ENCODE data around the gene MUC20. TPM values are rescaled to one million over a fixed set of nuclear protein-coding genes. Genes with fewer than 3 reads are reported as not detected.
"Not testable (repeated sequence)": the region's sequence is repeated elsewhere in the genome, so short reads cannot be mapped to it uniquely, and the experiment has no call there.

The MUC20 gene
- polyA plus RNA-seq, 1 donor (not counting 4 experiments of a cell fraction or from before 2014, with no cell fraction given) = 0.21 TPM

DNA sequence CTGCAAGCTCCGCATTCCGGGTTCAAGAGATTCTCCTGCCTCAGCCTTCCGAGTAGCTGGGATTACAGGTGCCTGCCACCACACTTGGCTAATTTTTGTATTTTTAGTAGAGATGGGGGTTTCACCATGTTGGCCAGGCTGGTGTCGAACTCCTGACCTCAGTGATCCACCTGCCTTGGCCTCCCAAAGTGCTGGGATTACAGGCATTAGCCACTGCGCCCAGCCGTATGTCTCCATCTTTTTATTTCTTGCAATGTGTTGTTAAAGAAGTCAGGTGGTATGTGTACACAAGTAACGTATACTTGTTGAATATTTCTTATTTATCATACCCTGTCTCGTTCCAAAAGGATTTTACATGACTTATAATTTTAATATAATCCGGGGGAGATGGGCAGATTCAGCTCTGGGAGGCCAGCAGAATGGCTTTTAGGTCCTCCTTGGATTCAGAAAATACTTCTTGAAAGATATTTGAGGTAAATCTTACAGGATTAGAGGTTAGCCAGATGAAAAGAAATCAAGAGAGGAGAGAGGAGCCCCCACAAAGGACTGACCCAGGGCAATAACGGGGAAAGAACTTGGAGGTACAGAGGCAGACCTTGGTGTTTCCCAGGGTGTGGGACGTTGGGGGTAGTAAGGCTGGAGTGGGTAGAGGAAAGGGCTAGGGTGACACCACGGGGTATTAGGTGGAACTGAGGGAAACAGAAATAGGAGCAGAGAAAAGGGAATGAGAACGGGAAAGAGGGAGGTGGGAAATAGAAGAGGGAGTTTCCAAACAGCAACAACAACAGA lies 27.2 kb upstream of the MUC20 start:
- Histone ChIP-seq H2AFZ (ENCODE audit: control insufficient read depth, low read length) (no peak overlapping the region), H3K79me2 (ENCODE audit: control insufficient read depth, insufficient read depth, low read length) (no peaks in the 10 kb centered on the region), H3K27ac (ENCODE audit: control insufficient read depth, insufficient read depth, low read length) (no peak overlapping the region), H3K9me3 (ENCODE audit: control insufficient read depth, low read depth, low read length) (no peaks in the 10 kb centered on the region), H3K9ac (ENCODE audit: control insufficient read depth, extremely low read depth, insufficient read depth, low read length) (no peak overlapping the region), H4K20me1 (ENCODE audit: control insufficient read depth, extremely low read depth, insufficient read depth, low read length) (no peaks in the 10 kb centered on the region), H3K36me3 (ENCODE audit: control insufficient read depth in 2 of 2, extremely low read depth in 1 of 2, insufficient read depth in 2 of 2, low read length in 2 of 2) (peaks cover 17 to 29% of the 10 kb centered on the region in 2 experiments), H3K9me1 (ENCODE audit: control insufficient read depth, extremely low read depth, insufficient read depth, low read length) (no peaks in the 10 kb centered on the region), H3K4me1 (ENCODE audit: control insufficient read depth, extremely low read depth, insufficient read depth, low read length) (peaks cover 13% of the 10 kb centered on the region), H3K27me3 (ENCODE audit: control insufficient read depth, extremely low read depth, insufficient read depth, low read length) (no peaks in the 10 kb centered on the region), H3K4me3 (ENCODE audit: control insufficient read depth in 2 of 3, extremely low read depth in 1 of 3, insufficient read depth in 2 of 3, low read depth in 1 of 3, low read length in 3 of 3) (no peak overlapping the region), H3K4me2 (ENCODE audit: control insufficient read depth, extremely low read depth, insufficient read depth, low read depth, low read length) (no peak overlapping the region)
- dilution Hi-C loops (cut with MboI; ENCODE audit: extremely low pct_ligation_motif_present, low sequenced_read_pairs) = no loop called here
- DNase-seq (ENCODE audit: low read depth, low spot score) (no peak), FAIRE-seq (no peak)
- no peak for TF ChIP-seq EZH2 (IDR thresholded peaks at IDR 0.05; ENCODE audit: low read length)
- TF ChIP-seq, protein P1, sequence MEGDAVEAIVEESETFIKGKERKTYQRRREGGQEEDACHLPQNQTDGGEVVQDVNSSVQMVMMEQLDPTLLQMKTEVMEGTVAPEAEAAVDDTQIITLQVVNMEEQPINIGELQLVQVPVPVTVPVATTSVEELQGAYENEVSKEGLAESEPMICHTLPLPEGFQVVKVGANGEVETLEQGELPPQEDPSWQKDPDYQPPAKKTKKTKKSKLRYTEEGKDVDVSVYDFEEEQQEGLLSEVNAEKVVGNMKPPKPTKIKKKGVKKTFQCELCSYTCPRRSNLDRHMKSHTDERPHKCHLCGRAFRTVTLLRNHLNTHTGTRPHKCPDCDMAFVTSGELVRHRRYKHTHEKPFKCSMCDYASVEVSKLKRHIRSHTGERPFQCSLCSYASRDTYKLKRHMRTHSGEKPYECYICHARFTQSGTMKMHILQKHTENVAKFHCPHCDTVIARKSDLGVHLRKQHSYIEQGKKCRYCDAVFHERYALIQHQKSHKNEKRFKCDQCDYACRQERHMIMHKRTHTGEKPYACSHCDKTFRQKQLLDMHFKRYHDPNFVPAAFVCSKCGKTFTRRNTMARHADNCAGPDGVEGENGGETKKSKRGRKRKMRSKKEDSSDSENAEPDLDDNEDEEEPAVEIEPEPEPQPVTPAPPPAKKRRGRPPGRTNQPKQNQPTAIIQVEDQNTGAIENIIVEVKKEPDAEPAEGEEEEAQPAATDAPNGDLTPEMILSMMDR (optimal IDR thresholded peaks at IDR 0.05 in 1 of 3, IDR thresholded peaks at IDR 0.05 in 1 of 3, conservative IDR thresholded peaks at IDR 0.05 in 1 of 3; ENCODE audit: extremely low read depth in 1 of 3, insufficient read depth in 2 of 3, low read length in 3 of 3) = no peak

DNA sequence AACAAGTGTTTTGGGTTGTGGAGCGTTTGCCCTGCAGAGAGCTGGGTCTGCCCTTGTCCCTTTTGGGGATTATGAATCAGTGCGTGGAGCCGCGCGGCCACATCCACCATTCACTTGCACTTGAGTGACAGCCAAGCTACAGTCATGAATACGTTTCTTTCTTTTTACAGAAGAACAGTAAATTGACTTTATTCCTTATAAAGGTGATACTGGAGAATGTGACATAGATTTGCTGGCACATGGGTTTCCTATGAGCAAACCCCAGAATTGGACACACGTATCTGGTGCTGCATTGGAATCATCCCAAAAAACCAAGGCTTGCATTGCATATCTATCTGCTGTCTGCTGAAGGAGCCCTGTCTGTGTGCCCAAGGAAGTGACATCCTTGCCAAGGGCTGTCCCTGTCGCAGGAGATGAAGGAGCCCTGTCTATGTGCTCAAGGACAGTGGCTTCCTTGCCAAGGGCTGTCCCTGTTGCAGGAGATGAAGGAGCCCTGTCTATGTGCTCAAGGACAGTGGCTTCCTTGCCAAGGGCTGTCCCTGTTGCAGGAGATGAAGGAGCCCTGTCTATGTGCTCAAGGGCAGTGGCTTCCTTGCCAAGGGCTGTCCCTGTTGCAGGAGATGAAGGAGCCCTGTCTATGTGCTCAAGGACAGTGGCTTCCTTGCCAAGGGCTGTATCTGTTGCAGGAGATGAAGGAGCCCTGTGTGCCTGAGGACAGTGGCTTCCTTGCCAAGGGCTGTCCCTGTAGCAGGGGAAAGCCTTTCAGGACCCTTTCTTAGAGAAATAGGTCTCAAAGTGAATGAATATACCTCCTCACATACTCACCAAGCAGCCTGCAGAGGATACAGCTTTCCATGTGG lies 26.3 kb upstream of the MUC20 start:
- Histone ChIP-seq H3K36me3 (ENCODE audit: control insufficient read depth in 2 of 2, extremely low read depth in 1 of 2, insufficient read depth in 2 of 2, low read length in 2 of 2) (peaks cover 17 to 28% of the 10 kb centered on the region in 2 experiments), H3K4me1 (ENCODE audit: control insufficient read depth, extremely low read depth, insufficient read depth, low read length) (peaks cover 14% of the 10 kb centered on the region)
- H3K9ac ChIP-seq (ENCODE audit: control insufficient read depth, extremely low read depth, insufficient read depth, low read length); H3K9me3 ChIP-seq (ENCODE audit: control insufficient read depth, low read depth, low read length); H3K27me3 ChIP-seq (ENCODE audit: control insufficient read depth, extremely low read depth, insufficient read depth, low read length); H3K27ac ChIP-seq (ENCODE audit: control insufficient read depth, insufficient read depth, low read length); H3K4me3 ChIP-seq (ENCODE audit: control insufficient read depth in 2 of 3, extremely low read depth in 1 of 3, insufficient read depth in 2 of 3, low read depth in 1 of 3, low read length in 3 of 3); H2AFZ ChIP-seq (ENCODE audit: control insufficient read depth, low read length); H4K20me1 ChIP-seq (ENCODE audit: control insufficient read depth, extremely low read depth, insufficient read depth, low read length); dilution Hi-C loops (cut with MboI; ENCODE audit: extremely low pct_ligation_motif_present, low sequenced_read_pairs); H3K79me2 ChIP-seq (ENCODE audit: control insufficient read depth, insufficient read depth, low read length); FAIRE-seq; H3K9me1 ChIP-seq (ENCODE audit: control insufficient read depth, extremely low read depth, insufficient read depth, low read length); DNase-seq (ENCODE audit: low read depth, low spot score); H3K4me2 ChIP-seq (ENCODE audit: control insufficient read depth, extremely low read depth, insufficient read depth, low read depth, low read length): not testable (repeated sequence)

Data from keratinocyte (primary cell).